ENCODE results near the gene MAP3K19. TPM values are rescaled to one million over a fixed set of nuclear protein-coding genes. Genes with fewer than 3 reads are reported as not detected.
"Not testable (repeated sequence)": the region's sequence is repeated elsewhere in the genome, so short reads cannot be mapped to it uniquely, and the experiment has no call there.

MAP3K19 gene
- polyA plus RNA-seq, 4 donors: 0.03 TPM; not detected in 3

DNA sequence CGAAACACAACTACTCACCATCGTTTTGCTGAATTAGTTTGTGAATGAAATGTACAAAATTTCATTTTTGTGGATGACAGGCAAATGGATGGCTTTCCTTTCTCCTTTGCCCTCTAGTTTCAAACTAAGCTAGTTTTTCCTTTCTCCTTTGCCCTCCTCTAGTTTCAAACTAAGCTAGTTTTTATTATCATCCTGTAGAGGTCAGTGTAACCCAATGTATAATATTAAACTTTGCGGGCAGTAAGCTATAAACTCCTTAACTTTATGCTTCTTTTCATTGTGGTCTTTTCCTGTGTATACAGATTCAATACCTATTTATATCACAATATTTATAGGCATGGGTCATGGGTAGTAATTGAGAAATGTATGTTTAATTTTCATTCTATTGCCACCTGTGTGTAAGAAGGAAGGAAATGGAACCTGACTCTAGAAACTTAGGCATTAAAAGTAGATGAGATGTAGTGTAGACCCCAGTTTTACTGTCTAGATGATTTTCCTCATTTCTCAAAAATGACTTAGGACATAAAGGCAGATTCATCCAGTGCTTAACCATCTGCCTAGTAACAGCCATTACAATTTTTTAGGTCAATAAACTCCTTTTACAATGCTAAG lies 58.1 kb downstream of the MAP3K19 start:
- Histone ChIP-seq H3K9me3 (ENCODE audit: control insufficient read depth in 2 of 2, insufficient read depth in 1 of 2, low read depth in 1 of 2, low read length in 1 of 2) (no peaks in the 10 kb centered on the region), H3K4me1 (ENCODE audit: control insufficient read depth in 3 of 3, insufficient read depth in 2 of 3, low read depth in 1 of 3, low read length in 2 of 3) (no peaks in the 10 kb centered on the region), H3K36me3 (ENCODE audit: control insufficient read depth in 3 of 3, insufficient read depth in 2 of 3, low read depth in 1 of 3, low read length in 3 of 3) (no peaks in the 10 kb centered on the region), H3K4me3 (ENCODE audit: low read depth in 1 of 3, low read length in 3 of 3) (no peak overlapping the region), H3K27me3 (ENCODE audit: control insufficient read depth in 3 of 3, insufficient read depth in 3 of 3, low read length in 3 of 3) (peaks cover 0 to 4% (median 0%) of the 10 kb centered on the region in 3 donors), H3K27ac (ENCODE audit: low read depth in 1 of 3, low read length in 2 of 3) (no peak overlapping the region)
- DNase-seq (peak; percentile 31 to 41), FAIRE-seq (no peak)
- WGBS, 3 donors: 21 to 26% (median 25%) methylated on average over 3 of the region's 3 CpGs

GRCh38 chr2:134985061-134985460 lies 62.2 kb downstream of the MAP3K19 start:
- no peaks in the 10 kb centered on the region for H3K36me3 ChIP-seq (ENCODE audit: control insufficient read depth in 3 of 3, insufficient read depth in 2 of 3, low read depth in 1 of 3, low read length in 3 of 3)
- no peak for DNase-seq
- peaks cover 0 to 4% (median 0%) of the 10 kb centered on the region in 3 donors for H3K27me3 ChIP-seq (ENCODE audit: control insufficient read depth in 3 of 3, insufficient read depth in 3 of 3, low read length in 3 of 3)
- 85 to 90% (median 89%) methylated on average over 3 of the region's 3 CpGs for WGBS, 3 donors
- no peak for FAIRE-seq
- H3K4me3 ChIP-seq (ENCODE audit: low read depth in 1 of 3, low read length in 3 of 3): no peak overlapping the region
- H3K27ac ChIP-seq (ENCODE audit: low read depth in 1 of 3, low read length in 2 of 3): no peak overlapping the region
- no peaks in the 10 kb centered on the region for H3K9me3 ChIP-seq (ENCODE audit: control insufficient read depth in 2 of 2, insufficient read depth in 1 of 2, low read depth in 1 of 2, low read length in 1 of 2)
- no peaks in the 10 kb centered on the region for H3K4me1 ChIP-seq (ENCODE audit: control insufficient read depth in 3 of 3, insufficient read depth in 2 of 3, low read depth in 1 of 3, low read length in 2 of 3)

DNA sequence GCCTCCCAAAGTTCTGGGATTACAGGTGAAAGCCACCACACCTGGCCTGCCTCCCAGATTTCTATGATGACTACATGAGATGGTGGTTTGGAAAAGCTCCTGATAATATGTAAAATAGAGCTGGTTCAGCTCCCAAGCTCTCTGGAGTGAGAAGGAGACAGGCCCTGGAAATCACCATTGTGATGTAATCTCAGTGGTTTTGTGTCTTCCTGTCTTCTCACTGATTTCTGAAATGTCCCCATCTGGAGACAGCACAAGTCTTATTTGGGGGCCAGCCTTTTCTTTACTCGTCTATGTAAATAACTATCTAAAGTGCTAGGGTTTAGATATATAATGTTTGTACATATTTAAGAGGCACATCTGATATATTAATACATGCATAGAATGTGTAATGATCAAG lies 64.6 kb downstream of the MAP3K19 start:
- Histone ChIP-seq H3K27ac (ENCODE audit: low read depth in 1 of 3, low read length in 2 of 3) (no peak overlapping the region), H3K36me3 (ENCODE audit: control insufficient read depth in 3 of 3, insufficient read depth in 2 of 3, low read depth in 1 of 3, low read length in 3 of 3) (no peaks in the 10 kb centered on the region), H3K27me3 (ENCODE audit: control insufficient read depth in 3 of 3, insufficient read depth in 3 of 3, low read length in 3 of 3) (peaks cover 0 to 4% (median 0%) of the 10 kb centered on the region in 3 donors), H3K4me1 (ENCODE audit: control insufficient read depth in 3 of 3, insufficient read depth in 2 of 3, low read depth in 1 of 3, low read length in 2 of 3) (no peaks in the 10 kb centered on the region), H3K4me3 (ENCODE audit: low read depth in 1 of 3, low read length in 3 of 3) (no peak overlapping the region), H3K9me3 (ENCODE audit: control insufficient read depth in 2 of 2, insufficient read depth in 1 of 2, low read depth in 1 of 2, low read length in 1 of 2) (no peaks in the 10 kb centered on the region)
- 50 to 81% (median 79%) methylated on average over 1 of the region's 1 CpG for WGBS, 3 donors
- FAIRE-seq (no peak), DNase-seq (no peak)

DNA sequence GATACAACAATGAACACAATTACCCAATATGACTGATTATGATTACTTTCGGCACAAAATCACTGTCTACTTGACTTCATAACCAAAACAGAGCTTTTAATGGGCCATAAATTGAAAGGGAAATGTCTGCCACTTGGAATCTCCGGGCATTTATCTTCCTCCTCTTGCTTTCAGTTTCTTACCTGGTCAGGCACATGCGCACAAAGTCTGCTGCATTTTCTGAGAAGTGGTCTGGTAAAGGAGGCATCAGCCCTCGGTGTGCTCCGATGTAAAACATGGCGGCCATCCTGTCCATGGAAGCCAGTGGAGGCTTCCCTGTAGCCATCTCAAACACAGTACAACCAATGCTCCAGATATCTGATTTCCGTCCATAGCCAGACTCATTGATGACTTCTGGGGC lies 66.6 kb downstream of the MAP3K19 start:
- DNase-seq (no peak), FAIRE-seq (no peak)
- no peaks in the 10 kb centered on the region for H3K9me3 ChIP-seq (ENCODE audit: control insufficient read depth in 2 of 2, insufficient read depth in 1 of 2, low read depth in 1 of 2, low read length in 1 of 2)
- no peak overlapping the region for H3K27ac ChIP-seq (ENCODE audit: low read depth in 1 of 3, low read length in 2 of 3)
- no peaks in the 10 kb centered on the region for H3K36me3 ChIP-seq (ENCODE audit: control insufficient read depth in 3 of 3, insufficient read depth in 2 of 3, low read depth in 1 of 3, low read length in 3 of 3)
- H3K27me3 ChIP-seq (ENCODE audit: control insufficient read depth in 3 of 3, insufficient read depth in 3 of 3, low read length in 3 of 3): no peaks in the 10 kb centered on the region
- H3K4me1 ChIP-seq (ENCODE audit: control insufficient read depth in 3 of 3, insufficient read depth in 2 of 3, low read depth in 1 of 3, low read length in 2 of 3): no peaks in the 10 kb centered on the region
- 81 to 90% (median 86%) methylated on average over 7 of the region's 7 CpGs for WGBS, 3 donors
- no peak overlapping the region for H3K4me3 ChIP-seq (ENCODE audit: low read depth in 1 of 3, low read length in 3 of 3)

GRCh38 chr2:134979221-134979620 lies 68.0 kb downstream of the MAP3K19 start:
- Histone ChIP-seq H3K4me1 (ENCODE audit: control insufficient read depth in 3 of 3, insufficient read depth in 2 of 3, low read depth in 1 of 3, low read length in 2 of 3) (no peaks in the 10 kb centered on the region), H3K36me3 (ENCODE audit: control insufficient read depth in 3 of 3, insufficient read depth in 2 of 3, low read depth in 1 of 3, low read length in 3 of 3) (no peaks in the 10 kb centered on the region), H3K9me3 (ENCODE audit: control insufficient read depth in 2 of 2, insufficient read depth in 1 of 2, low read depth in 1 of 2, low read length in 1 of 2) (peaks cover 0 to 7% of the 10 kb centered on the region in 2 donors), H3K27me3 (ENCODE audit: control insufficient read depth in 3 of 3, insufficient read depth in 3 of 3, low read length in 3 of 3) (no peaks in the 10 kb centered on the region), H3K4me3 (ENCODE audit: low read depth in 1 of 3, low read length in 3 of 3) (no peak overlapping the region), H3K27ac (ENCODE audit: low read depth in 1 of 3, low read length in 2 of 3) (no peak overlapping the region)
- DNase-seq (peak in 1 of 2 donors; percentile 73), FAIRE-seq (no peak)
- WGBS, 3 donors: 26 to 54% (median 27%) methylated on average over 4 of the region's 4 CpGs

DNA sequence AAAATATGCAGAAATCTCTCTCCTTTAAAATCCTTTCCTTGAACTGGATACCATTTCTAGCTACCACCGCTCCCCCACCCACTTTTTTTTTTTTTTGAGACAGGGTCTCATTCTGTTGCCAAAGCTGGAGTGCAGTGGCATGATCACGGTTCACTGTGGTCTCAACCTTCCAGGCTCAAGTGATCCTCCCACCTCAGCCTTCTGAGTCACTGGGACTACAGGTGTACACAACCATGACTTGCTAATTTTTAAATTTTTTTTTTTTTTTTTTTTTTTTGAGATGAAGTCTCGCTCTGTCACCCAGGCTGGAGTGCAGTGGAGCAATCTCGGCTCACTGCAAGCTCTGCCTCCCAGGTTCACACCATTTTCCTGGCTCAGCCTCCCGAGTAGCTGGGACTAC lies 70.1 kb downstream of the MAP3K19 start:
- WGBS, 3 donors: 86 to 89% (median 88%) methylated on average over 4 to 5 of the region's 5 CpGs
- H3K27ac ChIP-seq (ENCODE audit: low read depth in 1 of 3, low read length in 2 of 3); FAIRE-seq; DNase-seq; H3K36me3 ChIP-seq (ENCODE audit: control insufficient read depth in 3 of 3, insufficient read depth in 2 of 3, low read depth in 1 of 3, low read length in 3 of 3); H3K4me3 ChIP-seq (ENCODE audit: low read depth in 1 of 3, low read length in 3 of 3); H3K27me3 ChIP-seq (ENCODE audit: control insufficient read depth in 3 of 3, insufficient read depth in 3 of 3, low read length in 3 of 3); H3K4me1 ChIP-seq (ENCODE audit: control insufficient read depth in 3 of 3, insufficient read depth in 2 of 3, low read depth in 1 of 3, low read length in 2 of 3): not testable (repeated sequence)
- peaks cover 0 to 10% of the 10 kb centered on the region in 2 donors for H3K9me3 ChIP-seq (ENCODE audit: control insufficient read depth in 2 of 2, insufficient read depth in 1 of 2, low read depth in 1 of 2, low read length in 1 of 2)

GRCh38 chr2:134976074-134976702 lies 71.1 kb downstream of the MAP3K19 start:
- H3K27me3 ChIP-seq (ENCODE audit: control insufficient read depth in 3 of 3, insufficient read depth in 3 of 3, low read length in 3 of 3): no peaks in the 10 kb centered on the region
- FAIRE-seq (no peak), DNase-seq (no peak)
- H3K36me3 ChIP-seq (ENCODE audit: control insufficient read depth in 3 of 3, insufficient read depth in 2 of 3, low read depth in 1 of 3, low read length in 3 of 3): no peaks in the 10 kb centered on the region
- WGBS, 3 donors: 70 to 83% (median 70%) methylated on average over 3 of the region's 3 CpGs
- peaks cover 0 to 10% of the 10 kb centered on the region in 2 donors for H3K9me3 ChIP-seq (ENCODE audit: control insufficient read depth in 2 of 2, insufficient read depth in 1 of 2, low read depth in 1 of 2, low read length in 1 of 2)
- no peak overlapping the region for H3K4me3 ChIP-seq (ENCODE audit: low read depth in 1 of 3, low read length in 3 of 3)
- H3K27ac ChIP-seq (ENCODE audit: low read depth in 1 of 3, low read length in 2 of 3): no peak overlapping the region
- H3K4me1 ChIP-seq (ENCODE audit: control insufficient read depth in 3 of 3, insufficient read depth in 2 of 3, low read depth in 1 of 3, low read length in 2 of 3): no peaks in the 10 kb centered on the region

- WGBS, 3 donors: 84 to 90% (median 85%) methylated on average over 6 of the region's 6 CpGs
- FAIRE-seq: no peak
- no peaks in the 10 kb centered on the region for H3K4me1 ChIP-seq (ENCODE audit: control insufficient read depth in 3 of 3, insufficient read depth in 2 of 3, low read depth in 1 of 3, low read length in 2 of 3)
- no peak overlapping the region for H3K4me3 ChIP-seq (ENCODE audit: low read depth in 1 of 3, low read length in 3 of 3)
- H3K36me3 ChIP-seq (ENCODE audit: control insufficient read depth in 3 of 3, insufficient read depth in 2 of 3, low read depth in 1 of 3, low read length in 3 of 3): no peaks in the 10 kb centered on the region
- no peak overlapping the region for H3K27ac ChIP-seq (ENCODE audit: low read depth in 1 of 3, low read length in 2 of 3)
- peaks cover 0 to 10% of the 10 kb centered on the region in 2 donors for H3K9me3 ChIP-seq (ENCODE audit: control insufficient read depth in 2 of 2, insufficient read depth in 1 of 2, low read depth in 1 of 2, low read length in 1 of 2)
- H3K27me3 ChIP-seq (ENCODE audit: control insufficient read depth in 3 of 3, insufficient read depth in 3 of 3, low read length in 3 of 3): no peaks in the 10 kb centered on the region
- DNase-seq: no peak
Measured at GRCh38 chr2:134975281-134976009, 71.8 kb downstream of the MAP3K19 start.

All from small intestine (tissue), 7 donors.